Tibial nerve (tissue), 4 donors: ENCODE results near the gene LRRC61. TPM values are rescaled to one million over a fixed set of nuclear protein-coding genes. Genes with fewer than 3 reads are reported as not detected.
"Not testable (repeated sequence)": the region's sequence is repeated elsewhere in the genome, so short reads cannot be mapped to it uniquely, and the experiment has no call there.

Source experiments
- DNase-seq, 2 donors: peaks; one replicate each; pipeline ENCODE4 v3.0.0-alpha.2; 2019; ENCODE audit warnings: low spot score in 2 of 2
- H3K27ac ChIP-seq, 4 donors: fragments of 200-600 bp; sonication (generic) in 3 of 4; one replicate each; pipeline ENCODE4 v1.5.1; 2017 to 2019; ENCODE audit warnings: mild to moderate bottlenecking in 1 of 4
- H3K27me3 ChIP-seq, 2 donors: fragments of 200-600 bp; sonication (generic) in 1 of 2; one replicate each; pipeline versions ENCODE4 v1.5.1 to v1.6.0; 2017 to 2019
- H3K36me3 ChIP-seq, 3 donors: fragments of 200-600 bp; sonication (generic); one replicate each; pipeline ENCODE4 v1.5.1; 2018 to 2019
- H3K4me1 ChIP-seq, 4 donors: fragments of 200-600 bp; sonication (generic) in 3 of 4; one replicate each; pipeline ENCODE4 v1.5.1; 2017 to 2019
- H3K4me3 ChIP-seq, 4 donors: fragments of 200-600 bp; sonication (generic) in 3 of 4; one replicate each; pipeline ENCODE4 v1.5.1; 2017 to 2019; ENCODE audit warnings: mild to moderate bottlenecking in 1 of 4, moderate library complexity in 1 of 4
- H3K9me3 ChIP-seq, 4 donors: fragments of 200-600 bp; sonication (generic) in 3 of 4; one replicate each; pipeline ENCODE4 v1.5.1; 2017 to 2019
- CTCF ChIP-seq, 5 experiments: fragments of 200-600 bp in 3 of 5; fragments of 450-650 bp in 2 of 5; sonication (generic) in 3 of 5; IDR thresholded peaks; one replicate each; pipeline ENCODE4 v1.5.1; 2016 to 2019; ENCODE audit warnings: antibody characterized with exemption in 5 of 5, mild to moderate bottlenecking in 3 of 5, moderate library complexity in 2 of 5
- EP300 ChIP-seq, 2 donors: sonication (generic); formaldehyde crosslinking; IDR thresholded peaks; one replicate each; pipeline ENCODE4 v1.6.1; 2017; ENCODE audit warnings: antibody characterized with exemption in 2 of 2, mild to moderate bottlenecking in 1 of 2
- POLR2A ChIP-seq, 2 donors: fragments of 450-650 bp; IDR thresholded peaks; one replicate each; pipeline ENCODE4 v1.6.1; 2017; ENCODE audit warnings: antibody characterized with exemption in 2 of 2, mild to moderate bottlenecking in 2 of 2, moderate library complexity in 2 of 2
- WGBS, 2 donors: methylation state at CpG; one replicate each; pipeline ENCODE4 v1.1.5; 2018; 5-methylcytosine and 5-hydroxymethylcytosine counted together
- total RNA-seq, 4 donors: library from RNA; depleted of rRNA; stranded (reverse); fragments of >200 nt; gene quantifications; one replicate each; pipeline ENCODE4 v1.1.0, GENCODE V29; 2016

Gene LRRC61
- total RNA-seq, 4 donors from 2014 or later, result 7.9 to 19.3 (median 9.6) TPM

- Histone ChIP-seq H3K9me3 (no peaks in the 10 kb centered on the region), H3K27me3 (no peaks in the 10 kb centered on the region), H3K27ac (no peak overlapping the region), H3K4me3 (no peak overlapping the region), H3K36me3 (no peaks in the 10 kb centered on the region), H3K4me1 (no peaks in the 10 kb centered on the region)
- WGBS, 2 donors, result 80 to 85% methylated on average over 3 of the region's 3 CpGs
- TF ChIP-seq CTCF (IDR thresholded peaks at IDR 0.05) (no peak), POLR2A (IDR thresholded peaks at IDR 0.05) (no peak), EP300 (IDR thresholded peaks at IDR 0.05) (no peak)
- DNase-seq, result no peak
Observed at GRCh38 chr7:150313367-150313809, 9.8 kb upstream of the LRRC61 start.

- Histone ChIP-seq H3K4me3 (no peak overlapping the region), H3K4me1 (no peaks in the 10 kb centered on the region), H3K27me3 (no peaks in the 10 kb centered on the region), H3K27ac (no peak overlapping the region), H3K36me3 (no peaks in the 10 kb centered on the region), H3K9me3 (no peaks in the 10 kb centered on the region)
- DNase-seq, result no peak
- no peak for TF ChIP-seq POLR2A (IDR thresholded peaks at IDR 0.05)
- no peak for TF ChIP-seq CTCF (IDR thresholded peaks at IDR 0.05)
- TF ChIP-seq EP300 (IDR thresholded peaks at IDR 0.05), result no peak
- WGBS, 2 donors, result 87 to 91% methylated on average over 6 of the region's 6 CpGs
Observed at GRCh38 chr7:150313870-150314269, 9.3 kb upstream of the LRRC61 start.

GRCh38 chr7:150314639-150315239, 8.4 kb upstream of the LRRC61 start:
- TF ChIP-seq EP300 (IDR thresholded peaks at IDR 0.05) (no peak), POLR2A (IDR thresholded peaks at IDR 0.05) (no peak), CTCF (IDR thresholded peaks at IDR 0.05) (no peak)
- no peak for DNase-seq

GRCh38 chr7:150316987-150317386, 6.2 kb upstream of the LRRC61 start:
- H3K27ac ChIP-seq, H3K4me1 ChIP-seq, H3K36me3 ChIP-seq, H3K27me3 ChIP-seq, H3K4me3 ChIP-seq, DNase-seq, H3K9me3 ChIP-seq: not testable (repeated sequence)
- WGBS, 2 donors, result 89 to 90% methylated on average over 6 of the region's 6 CpGs

More at GRCh38 chr7:150314639-150315239, 8.4 kb upstream of the LRRC61 start:
- Histone ChIP-seq H3K36me3 (no peaks in the 10 kb centered on the region), H3K9me3 (no peaks in the 10 kb centered on the region), H3K4me1 (no peaks in the 10 kb centered on the region), H3K27ac (no peak overlapping the region), H3K4me3 (no peak overlapping the region), H3K27me3 (no peaks in the 10 kb centered on the region)
- 93 to 95% methylated on average over 5 of the region's 5 CpGs for WGBS, 2 donors

- TF ChIP-seq POLR2A (IDR thresholded peaks at IDR 0.05) (no peak), EP300 (IDR thresholded peaks at IDR 0.05) (no peak), CTCF (IDR thresholded peaks at IDR 0.05) (no peak)
- no peak overlapping the region for H3K4me3 ChIP-seq
- H3K36me3 ChIP-seq, result no peaks in the 10 kb centered on the region
- no peak overlapping the region for H3K27ac ChIP-seq
- H3K9me3 ChIP-seq, result no peaks in the 10 kb centered on the region
- 41 to 50% methylated on average over 7 of the region's 7 CpGs for WGBS, 2 donors
- H3K4me1 ChIP-seq, result peaks cover 0 to 6% (median 0%) of the 10 kb centered on the region in 4 donors
- H3K27me3 ChIP-seq, result peaks cover 0 to 7% of the 10 kb centered on the region in 2 donors
- DNase-seq, result no peak
Observed at GRCh38 chr7:150317748-150318444, 5.3 kb upstream of the LRRC61 start.
